ENCODE data around the gene FOXK2. TPM values are rescaled to one million over a fixed set of nuclear protein-coding genes. Genes with fewer than 3 reads are reported as not detected.

FOXK2 gene
- total RNA-seq, 1 experiment from 2014 or later: 118 TPM

DNA sequence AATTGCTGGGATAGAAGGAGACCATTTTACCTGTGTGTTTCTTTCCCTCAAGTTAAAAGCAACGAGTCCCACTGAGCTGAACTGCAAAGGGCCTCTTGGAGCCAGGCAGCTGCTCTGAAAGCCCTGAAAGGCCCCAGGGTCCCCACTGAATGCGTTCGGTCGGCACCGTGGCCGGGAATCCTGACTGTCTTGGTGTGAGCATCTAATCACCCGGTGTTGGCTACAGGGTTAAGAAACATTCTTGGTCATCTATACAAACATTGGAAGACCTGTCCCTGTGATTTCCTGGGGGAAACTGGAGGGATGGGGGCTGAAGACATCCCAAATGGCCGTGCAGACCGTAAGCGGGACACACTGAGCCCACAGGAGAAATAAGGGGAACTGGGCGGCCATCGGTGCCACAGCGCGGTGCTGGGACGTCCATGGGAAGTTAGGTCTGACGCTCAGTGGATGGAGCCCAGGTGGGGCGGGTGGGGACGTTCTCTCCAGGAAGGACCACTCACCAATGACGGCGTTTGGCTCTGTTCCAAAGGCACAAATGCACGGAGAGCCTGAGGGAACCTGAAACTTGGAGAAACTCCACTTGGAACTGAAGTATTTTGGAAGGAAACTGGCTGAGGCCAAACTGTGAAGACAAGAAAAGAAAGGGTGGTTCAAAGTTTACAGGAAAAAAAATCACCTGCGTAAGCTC, 96.6 kb downstream of the FOXK2 start:
- H3K4me3 ChIP-seq (ENCODE audit: low read depth, low read length): no peak overlapping the region
- TF ChIP-seq, protein P1, sequence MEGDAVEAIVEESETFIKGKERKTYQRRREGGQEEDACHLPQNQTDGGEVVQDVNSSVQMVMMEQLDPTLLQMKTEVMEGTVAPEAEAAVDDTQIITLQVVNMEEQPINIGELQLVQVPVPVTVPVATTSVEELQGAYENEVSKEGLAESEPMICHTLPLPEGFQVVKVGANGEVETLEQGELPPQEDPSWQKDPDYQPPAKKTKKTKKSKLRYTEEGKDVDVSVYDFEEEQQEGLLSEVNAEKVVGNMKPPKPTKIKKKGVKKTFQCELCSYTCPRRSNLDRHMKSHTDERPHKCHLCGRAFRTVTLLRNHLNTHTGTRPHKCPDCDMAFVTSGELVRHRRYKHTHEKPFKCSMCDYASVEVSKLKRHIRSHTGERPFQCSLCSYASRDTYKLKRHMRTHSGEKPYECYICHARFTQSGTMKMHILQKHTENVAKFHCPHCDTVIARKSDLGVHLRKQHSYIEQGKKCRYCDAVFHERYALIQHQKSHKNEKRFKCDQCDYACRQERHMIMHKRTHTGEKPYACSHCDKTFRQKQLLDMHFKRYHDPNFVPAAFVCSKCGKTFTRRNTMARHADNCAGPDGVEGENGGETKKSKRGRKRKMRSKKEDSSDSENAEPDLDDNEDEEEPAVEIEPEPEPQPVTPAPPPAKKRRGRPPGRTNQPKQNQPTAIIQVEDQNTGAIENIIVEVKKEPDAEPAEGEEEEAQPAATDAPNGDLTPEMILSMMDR (IDR thresholded peaks at IDR 0.05; ENCODE audit: insufficient read depth in 1 of 2, low read depth in 1 of 2, low read length in 1 of 2, severe bottlenecking in 1 of 2, unreplicated experiment in 1 of 2): no peak
- H3K4me1 ChIP-seq: no peaks in the 10 kb centered on the region
- ChIA-PET CTCF (interaction anchor here (0.7 to 0.8 kb wide), 2 partner anchors 62 to 218 kb away, joined by 3 to 4 read pairs; no protein-coding TSS in a partner anchor), POLR2A (no interaction called here)
- Mint-ChIP-seq H3K27me3 (ENCODE audit: insufficient read depth, unreplicated experiment) (no peaks in the 10 kb centered on the region), H3K9me3 (ENCODE audit: unreplicated experiment) (no peaks in the 10 kb centered on the region), H3K4me3 (ENCODE audit: unreplicated experiment) (no peak overlapping the region), H3K36me3 (ENCODE audit: insufficient read depth, unreplicated experiment) (peaks cover 100% of the 10 kb centered on the region), H3K4me1 (ENCODE audit: low read depth, unreplicated experiment) (peaks cover 7% of the 10 kb centered on the region), H3K27ac (ENCODE audit: unreplicated experiment) (no peak overlapping the region)
- no peak for DNase-seq
- no TSS peak for BruUV-seq (replicated peaks)
- H3K27me3 ChIP-seq (replicated peaks; ENCODE audit: control insufficient read depth, insufficient read depth, low read length): no peaks in the 10 kb centered on the region
- H3K36me3 ChIP-seq (ENCODE audit: control insufficient read depth, insufficient read depth, low read length): peaks cover 5% of the 10 kb centered on the region
- H3K9me3 ChIP-seq: no peaks in the 10 kb centered on the region
- intact Hi-C loops (cut with micrococcal nuclease; ENCODE audit: unreplicated experiment): no loop called here

DNA sequence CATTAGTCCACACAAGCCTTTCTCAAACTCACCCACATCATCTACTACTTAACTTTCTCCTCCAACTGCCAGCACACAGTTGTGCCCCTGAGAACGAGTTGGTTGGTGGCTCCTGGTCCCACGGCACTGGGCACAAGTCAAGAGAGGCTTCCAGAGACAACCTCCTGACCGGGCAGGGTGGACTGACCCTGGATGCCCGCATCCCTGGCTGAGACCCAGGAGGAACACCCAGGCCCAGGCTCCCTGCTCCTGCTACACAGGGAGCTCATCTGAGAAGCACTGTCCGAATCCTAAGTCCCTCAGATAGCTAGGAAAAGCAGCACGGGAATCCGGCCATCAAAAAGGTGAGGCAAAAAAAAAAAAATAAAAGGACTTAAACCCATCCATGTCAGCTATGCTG, 99.7 kb downstream of the FOXK2 start:
- Histone ChIP-seq H3K9me3 (no peaks in the 10 kb centered on the region), H3K27me3 (replicated peaks; ENCODE audit: control insufficient read depth, insufficient read depth, low read length) (no peaks in the 10 kb centered on the region), H3K4me3 (ENCODE audit: low read depth, low read length) (no peak overlapping the region), H3K36me3 (ENCODE audit: control insufficient read depth, insufficient read depth, low read length) (peaks cover 7% of the 10 kb centered on the region), H3K4me1 (no peaks in the 10 kb centered on the region)
- Mint-ChIP-seq H3K4me3 (ENCODE audit: unreplicated experiment) (no peak overlapping the region), H3K36me3 (ENCODE audit: insufficient read depth, unreplicated experiment) (peaks cover 100% of the 10 kb centered on the region), H3K4me1 (ENCODE audit: low read depth, unreplicated experiment) (no peaks in the 10 kb centered on the region), H3K27me3 (ENCODE audit: insufficient read depth, unreplicated experiment) (no peaks in the 10 kb centered on the region), H3K27ac (ENCODE audit: unreplicated experiment) (peak overlapping the region; percentile 33), H3K9me3 (ENCODE audit: unreplicated experiment) (no peaks in the 10 kb centered on the region)
- CTCF ChIA-PET: interaction anchor here (0.5 kb wide), 1 partner anchor 90 kb away, joined by 3 read pairs; no protein-coding TSS in a partner anchor
- DNase-seq: no peak
- POLR2A ChIA-PET: no interaction called here
- intact Hi-C loops (cut with micrococcal nuclease; ENCODE audit: unreplicated experiment): no loop called here
- TF ChIP-seq, protein P1 (IDR thresholded peaks at IDR 0.05; ENCODE audit: insufficient read depth in 1 of 2, low read depth in 1 of 2, low read length in 1 of 2, severe bottlenecking in 1 of 2, unreplicated experiment in 1 of 2): no peak
- no TSS peak for BruUV-seq (replicated peaks)

DNA sequence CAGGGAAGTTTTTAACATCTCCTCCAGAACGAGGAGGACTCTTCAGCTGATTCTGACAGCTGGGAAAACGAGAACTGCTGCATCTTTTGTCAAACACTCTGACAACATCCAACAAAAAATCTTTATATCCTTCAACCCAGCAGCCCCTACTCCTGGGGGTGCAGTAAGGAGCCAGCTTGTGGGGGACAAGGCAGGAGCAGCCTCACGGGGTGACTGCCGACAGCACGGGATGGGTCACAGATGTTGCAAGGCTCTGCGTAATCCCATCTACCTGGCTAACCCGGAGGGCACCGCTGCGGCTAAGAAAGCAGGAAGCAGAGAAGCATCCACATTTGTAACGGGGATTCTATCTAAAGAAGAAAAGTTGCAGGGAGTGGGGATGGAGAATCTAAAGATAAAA, 100.1 kb downstream of the FOXK2 start:
- no peak for DNase-seq
- H3K27me3 Mint-ChIP-seq (ENCODE audit: insufficient read depth, unreplicated experiment): no peaks in the 10 kb centered on the region
- H3K27me3 ChIP-seq (replicated peaks; ENCODE audit: control insufficient read depth, insufficient read depth, low read length): no peaks in the 10 kb centered on the region
- H3K4me1 Mint-ChIP-seq (ENCODE audit: low read depth, unreplicated experiment): no peaks in the 10 kb centered on the region
- no TSS peak for BruUV-seq (replicated peaks)
- TF ChIP-seq, protein P1 (IDR thresholded peaks at IDR 0.05; ENCODE audit: insufficient read depth in 1 of 2, low read depth in 1 of 2, low read length in 1 of 2, severe bottlenecking in 1 of 2, unreplicated experiment in 1 of 2): no peak
- no peaks in the 10 kb centered on the region for H3K9me3 Mint-ChIP-seq (ENCODE audit: unreplicated experiment)
- POLR2A ChIA-PET: no interaction called here
- CTCF ChIA-PET: no interaction called here
- H3K9me3 ChIP-seq: no peaks in the 10 kb centered on the region
- no peak overlapping the region for H3K27ac Mint-ChIP-seq (ENCODE audit: unreplicated experiment)
- H3K36me3 ChIP-seq (ENCODE audit: control insufficient read depth, insufficient read depth, low read length): peaks cover 7% of the 10 kb centered on the region
- intact Hi-C loops (cut with micrococcal nuclease; ENCODE audit: unreplicated experiment): no loop called here
- H3K4me1 ChIP-seq: no peaks in the 10 kb centered on the region
- H3K4me3 ChIP-seq (ENCODE audit: low read depth, low read length): no peak overlapping the region
- no peak overlapping the region for H3K4me3 Mint-ChIP-seq (ENCODE audit: unreplicated experiment)
- peaks cover 100% of the 10 kb centered on the region for H3K36me3 Mint-ChIP-seq (ENCODE audit: insufficient read depth, unreplicated experiment)
